GM12892 (cell line): ENCODE results near the gene EFL1.

ENCODE experiments used
- DNase-seq: peaks from one replicate; pipeline ENCODE4 v3.0.0; 2011; ENCODE audit not compliant: insufficient read length
- FAIRE-seq: peaks from 2 replicates; lab custom pipeline; 2011; peaks lifted over from hg19 to GRCh38; lab: Jason Lieb, UNC
- POLR2A ChIP-seq: IDR thresholded peaks from 2 replicates; pipeline ENCODE4 v1.6.1; 2011; ENCODE audit warnings: low read depth, low read length, control low read depth
- POLR2AphosphoS5 ChIP-seq: IDR thresholded peaks from 2 replicates; pipeline ENCODE4 v1.6.1; 2011; ENCODE audit warnings: low read depth, low read length, control low read depth
- TAF1 ChIP-seq: IDR thresholded peaks from 2 replicates; pipeline ENCODE4 v1.6.1; 2011; ENCODE audit warnings: low read depth, mild to moderate bottlenecking, control low read depth, low read length, borderline replicate concordance

EFL1 gene

DNA sequence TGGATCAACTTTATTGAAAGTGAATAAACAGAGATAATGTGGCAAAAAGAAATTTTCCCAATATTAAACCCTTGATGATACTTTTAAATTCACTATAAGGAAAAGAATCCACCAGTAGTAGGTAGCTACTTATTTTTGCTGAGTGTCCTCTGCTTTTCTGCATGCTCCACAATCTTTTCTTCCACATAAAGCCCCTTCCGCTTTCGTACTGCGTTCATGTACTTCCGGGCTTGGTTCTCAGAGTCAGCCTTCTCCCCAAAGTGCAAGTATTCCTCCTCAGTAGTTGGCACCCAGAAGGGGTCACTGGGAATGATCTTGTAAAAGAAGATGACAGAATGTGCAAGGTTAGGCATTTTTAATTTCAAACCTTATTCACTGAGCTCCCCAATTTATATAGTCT lies 132.3 kb downstream of the EFL1 start:
- FAIRE-seq (no peak), DNase-seq (no peak)
- TF ChIP-seq TAF1 = no peak
- no peak for TF ChIP-seq POLR2A
- TF ChIP-seq POLR2AphosphoS5 = no peak

DNA sequence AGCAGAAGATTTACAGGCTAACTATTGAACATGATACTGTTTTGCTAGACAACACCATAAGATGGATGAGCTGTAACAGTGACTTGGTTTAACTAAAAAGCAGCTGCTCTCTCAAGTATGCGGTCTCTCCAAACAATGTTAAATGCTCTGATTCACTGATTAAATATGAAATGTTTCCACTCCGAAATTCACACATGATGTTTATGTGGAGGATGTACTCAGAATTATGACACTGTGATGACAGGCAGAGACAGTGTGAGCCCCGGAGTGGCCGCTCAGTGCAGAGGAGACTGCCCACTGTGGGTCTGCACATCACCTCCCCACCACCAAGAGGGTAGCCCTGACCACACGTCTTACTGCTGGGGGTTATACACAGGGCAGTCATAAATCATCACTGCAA lies 132.8 kb downstream of the EFL1 start:
- FAIRE-seq = no peak
- TF ChIP-seq TAF1 (no peak), POLR2AphosphoS5 (no peak), POLR2A (no peak)
- DNase-seq = no peak

GRCh38 chr15:82129149-82129692 lies 133.3 kb downstream of the EFL1 start:
- TF ChIP-seq POLR2AphosphoS5 = no peak
- no peak for TF ChIP-seq POLR2A
- TF ChIP-seq TAF1 = no peak
- DNase-seq = no peak
- FAIRE-seq = no peak

- no peak for FAIRE-seq
- DNase-seq = no peak
Observed at GRCh38 chr15:82128401-82129148, 134.0 kb downstream of the EFL1 start.

GRCh38 chr15:82127581-82127980 lies 135.0 kb downstream of the EFL1 start:
- no peak for DNase-seq
- TF ChIP-seq POLR2AphosphoS5 = no peak
- no peak for TF ChIP-seq POLR2A
- TF ChIP-seq TAF1 = no peak
- FAIRE-seq = no peak

More at GRCh38 chr15:82128401-82129148, 134.0 kb downstream of the EFL1 start:
- no peak for TF ChIP-seq POLR2A
- no peak for TF ChIP-seq TAF1
- TF ChIP-seq POLR2AphosphoS5 = no peak

GRCh38 chr15:82126346-82126745 lies 136.2 kb downstream of the EFL1 start:
- FAIRE-seq = no peak
- TF ChIP-seq POLR2A (no peak), TAF1 (no peak), POLR2AphosphoS5 (no peak)
- DNase-seq = no peak

DNA sequence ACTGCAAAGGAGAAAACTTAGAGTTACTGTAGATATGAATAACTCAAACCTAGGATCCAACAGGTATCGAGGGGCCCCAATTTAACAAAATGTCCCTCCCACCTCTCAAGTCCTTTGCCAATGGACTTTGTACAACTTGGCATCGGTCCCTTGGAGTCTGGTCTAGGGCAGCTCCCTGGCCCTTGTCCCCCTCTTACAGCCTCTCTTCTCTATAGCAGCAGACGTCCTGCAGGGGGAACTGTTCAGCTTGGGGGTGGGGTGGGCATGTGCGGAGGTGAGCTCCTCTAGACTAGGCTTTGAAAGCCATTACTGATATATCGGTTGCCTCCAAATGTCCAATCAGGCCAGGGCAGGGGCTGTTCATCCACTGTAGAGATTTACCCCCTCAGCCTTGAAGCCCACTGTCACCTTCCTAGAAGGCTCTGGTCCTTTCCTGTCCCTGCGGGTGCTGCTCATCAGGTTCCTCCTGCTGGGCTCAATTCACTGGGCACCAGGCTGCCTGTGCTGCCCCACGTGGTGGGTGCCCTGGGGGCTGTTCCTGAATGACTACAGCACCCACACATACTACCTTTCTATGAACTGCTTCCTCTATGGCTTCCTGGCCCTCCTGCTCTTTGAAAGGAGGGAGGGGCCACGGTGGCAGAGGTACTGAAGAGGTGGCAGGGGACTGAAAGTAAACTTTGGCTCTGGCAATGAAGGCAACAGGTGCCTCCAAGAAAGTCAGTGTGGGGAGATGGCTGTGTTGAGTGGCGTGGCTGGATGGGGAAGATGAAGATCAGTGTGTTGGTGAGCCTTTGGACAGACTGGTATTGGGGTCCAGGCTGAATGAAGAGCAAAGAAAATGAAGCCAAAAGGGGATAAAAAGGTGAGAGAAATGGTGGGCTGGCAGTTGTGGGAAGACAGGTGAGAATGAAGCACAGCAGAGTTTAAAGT lies 137.9 kb downstream of the EFL1 start:
- TF ChIP-seq TAF1 = no peak
- no peak for TF ChIP-seq POLR2AphosphoS5
- no peak for TF ChIP-seq POLR2A
- FAIRE-seq (no peak), DNase-seq (no peak)

DNA sequence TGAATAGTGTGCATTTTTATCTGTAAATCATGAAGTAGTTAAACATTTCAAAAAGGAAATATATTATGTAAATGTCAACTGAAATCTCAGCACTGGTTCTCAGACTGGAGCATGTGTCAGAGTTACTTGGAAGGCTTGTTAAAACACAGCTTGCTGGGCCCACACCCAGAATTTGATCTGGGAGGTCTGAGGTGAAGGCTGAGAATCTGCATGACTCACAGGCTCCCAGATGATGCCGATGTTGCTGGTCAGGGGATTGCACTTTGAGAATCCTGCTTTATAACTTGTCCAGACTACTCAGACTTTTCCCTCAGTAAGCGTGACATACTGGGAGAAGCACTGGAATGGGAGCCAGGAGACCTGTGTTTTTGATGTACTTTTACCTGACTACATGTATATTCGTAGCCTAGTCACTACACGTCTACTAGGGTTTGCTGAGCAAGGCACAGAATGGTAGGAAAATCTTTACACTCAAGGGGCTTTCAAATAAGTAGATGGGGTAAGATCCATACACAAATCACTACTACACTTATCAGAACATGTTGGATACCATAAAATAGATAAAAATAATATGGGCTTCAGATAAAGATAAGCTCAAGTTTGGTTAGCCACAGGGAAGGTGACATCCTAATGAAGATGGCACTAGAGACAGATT lies 139.7 kb downstream of the EFL1 start:
- TF ChIP-seq TAF1 (no peak), POLR2AphosphoS5 (no peak), POLR2A (no peak)
- DNase-seq = no peak
- FAIRE-seq = no peak

GRCh38 chr15:82118040-82118439 lies 144.5 kb downstream of the EFL1 start:
- no peak for DNase-seq
- no peak for FAIRE-seq
- TF ChIP-seq TAF1 = no peak
- TF ChIP-seq POLR2AphosphoS5 = no peak
- no peak for TF ChIP-seq POLR2A

DNA sequence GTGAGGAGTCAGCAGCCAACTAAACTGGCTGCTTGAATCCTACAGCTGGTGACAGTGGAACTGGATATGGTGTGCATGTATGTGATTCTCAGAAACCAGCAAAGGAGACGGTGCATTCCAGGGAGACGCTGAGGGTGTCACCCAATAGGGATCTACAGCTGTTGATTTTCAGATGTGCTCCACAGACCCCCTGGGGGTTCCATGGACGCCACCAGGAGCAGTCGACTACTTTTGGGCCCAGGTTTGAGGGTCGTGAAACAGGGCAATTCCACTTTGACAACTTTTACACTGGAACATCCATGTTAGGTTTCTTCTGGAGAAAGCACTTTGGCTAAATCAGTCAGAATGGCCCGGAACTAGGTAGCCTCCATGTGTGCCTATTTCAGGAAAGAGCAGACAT lies 145.2 kb downstream of the EFL1 start:
- no peak for TF ChIP-seq POLR2AphosphoS5
- TF ChIP-seq POLR2A = no peak
- no peak for TF ChIP-seq TAF1
- no peak for DNase-seq
- FAIRE-seq = no peak

DNA sequence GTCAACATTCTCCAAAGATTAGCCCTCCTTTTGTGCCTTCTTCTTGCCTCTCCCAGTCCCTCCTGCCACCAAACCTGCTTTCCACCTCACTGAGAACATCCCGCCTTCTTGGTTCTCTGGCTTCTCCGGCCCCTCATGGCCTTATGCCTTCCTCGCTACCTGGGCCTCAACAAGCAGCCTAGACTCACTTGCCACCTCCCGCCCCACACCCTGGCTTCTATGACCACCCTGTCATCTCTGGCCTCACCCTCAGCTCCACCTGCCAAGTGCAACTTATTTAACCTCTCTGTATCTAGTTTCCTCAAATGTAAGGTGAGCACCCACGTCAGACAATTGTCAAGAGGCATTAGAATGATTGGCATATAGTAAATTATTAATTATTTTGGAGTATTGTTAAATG lies 147.9 kb downstream of the EFL1 start:
- no peak for FAIRE-seq
- TF ChIP-seq TAF1 (no peak), POLR2AphosphoS5 (no peak), POLR2A (no peak)
- DNase-seq = no peak
